C4-2B (cell line): Measurements from ENCODE around the gene ARHGAP32.

Source experiments
- CTCF ChIP-seq: fragments of 450-650 bp; conservative IDR thresholded peaks from 2 replicates; pipeline ENCODE4 v1.5.1; 2017; ENCODE audit warnings: mild to moderate bottlenecking
- ZFX ChIP-seq: fragments of 450-650 bp; IDR thresholded peaks from 2 replicates; pipeline ENCODE4 v1.6.1; 2017

GRCh38 chr11:128985880-128986279, 206.2 kb downstream of the ARHGAP32 start:
- TF ChIP-seq CTCF (no peak), ZFX (no peak)
